Esophagus muscularis mucosa (tissue), 4 donors: ENCODE measurements around the gene VTN. TPM values are rescaled to one million over a fixed set of nuclear protein-coding genes. Genes with fewer than 3 reads are reported as not detected.

Experiments used
- DNase-seq: peaks from one replicate; pipeline ENCODE4 v3.0.0-alpha.2; 2017; ENCODE audit errors: extremely low spot score
- H3K27ac ChIP-seq, 4 donors: fragments of 200-600 bp; sonication (generic); replicated peaks in 1 of 4; 1 replicate in 3 of 4; 2 replicates in 1 of 4; pipeline ENCODE4 v1.5.1; 2016 to 2019; ENCODE audit warnings: mild to moderate bottlenecking in 1 of 4
- H3K27me3 ChIP-seq, 4 donors: fragments of 200-600 bp; sonication (generic); one replicate each; pipeline versions ENCODE4 v1.5.1 to v1.6.0; 2016 to 2019
- H3K36me3 ChIP-seq, 4 donors: fragments of 200-600 bp; sonication (generic); one replicate each; pipeline ENCODE4 v1.5.1; 2016 to 2019
- H3K4me1 ChIP-seq, 4 donors: fragments of 200-600 bp; sonication (generic); one replicate each; pipeline ENCODE4 v1.5.1; 2016 to 2019
- H3K4me3 ChIP-seq, 4 donors: fragments of 200-600 bp; sonication (generic); 1 replicate in 2 of 4; 2 replicates in 2 of 4; pipeline ENCODE4 v1.5.1; 2016 to 2019; ENCODE audit warnings: mild to moderate bottlenecking in 4 of 4, moderate library complexity in 1 of 4
- H3K9me3 ChIP-seq, 4 donors: fragments of 200-600 bp; sonication (generic); 1 replicate in 3 of 4; 2 replicates in 1 of 4; pipeline ENCODE4 v1.5.1; 2016 to 2019
- CTCF ChIP-seq, 3 experiments: fragments of 200-600 bp in 2 of 3; fragments of 450-650 bp in 1 of 3; sonication (generic) in 2 of 3; IDR thresholded peaks; one replicate each; pipeline ENCODE4 v1.5.1; 2017 to 2019; ENCODE audit warnings: antibody characterized with exemption in 3 of 3, mild to moderate bottlenecking in 2 of 3, moderate library complexity in 1 of 3
- EP300 ChIP-seq: sonication (generic); formaldehyde crosslinking; IDR thresholded peaks from one replicate; pipeline ENCODE4 v1.6.1; 2017; ENCODE audit warnings: antibody characterized with exemption
- POLR2A ChIP-seq: fragments of 450-650 bp; IDR thresholded peaks from one replicate; pipeline ENCODE4 v1.6.1; 2017; ENCODE audit warnings: antibody characterized with exemption, moderate library complexity, mild to moderate bottlenecking, low read depth
- POLR2AphosphoS5 ChIP-seq, 2 donors: sonication (generic); formaldehyde crosslinking; IDR thresholded peaks; one replicate each; pipeline ENCODE4 v1.6.1; 2017; ENCODE audit warnings: antibody characterized with exemption in 2 of 2
- WGBS: methylation state at CpG from one replicate; pipeline ENCODE4 v1.1.5; 2018; 5-methylcytosine and 5-hydroxymethylcytosine counted together
- intact Hi-C: fragments of 100-400 bp; cut with DNase I; formaldehyde crosslinking; loops from one replicate; pipeline ENCODE4 v1.15.1; 2023
- total RNA-seq, 4 donors: library from RNA; depleted of rRNA; stranded (reverse); fragments of >200 nt; gene quantifications; one replicate each; pipeline versions ENCODE4 v1.1.0 to v1.2.1, GENCODE V29; 2016

Gene VTN
- total RNA-seq, 4 donors from 2014 or later: under 0.01 to 1.3 (median 0.58) TPM

GRCh38 chr17:28402224-28402630, 32.1 kb upstream of the VTN start:
- peaks cover 9 to 26% (median 21%) of the 10 kb centered on the region in 4 donors for H3K4me1 ChIP-seq
- no peaks in the 10 kb centered on the region for H3K27me3 ChIP-seq
- WGBS: 43% methylated on average over 3 of the region's 3 CpGs
- TF ChIP-seq POLR2A: no peak
- TF ChIP-seq EP300: no peak
- TF ChIP-seq CTCF (IDR thresholded peaks at IDR 0.05): no peak
- TF ChIP-seq POLR2AphosphoS5 (IDR thresholded peaks at IDR 0.05): no peak
- H3K4me3 ChIP-seq: no peak overlapping the region
- intact Hi-C loops: no loop called here
- DNase-seq: no peak
- H3K27ac ChIP-seq: no peak overlapping the region
- H3K36me3 ChIP-seq: peaks cover 0 to 57% (median 28%) of the 10 kb centered on the region in 4 donors
- no peaks in the 10 kb centered on the region for H3K9me3 ChIP-seq

GRCh38 chr17:28399808-28400207, 29.7 kb upstream of the VTN start:
- H3K27ac ChIP-seq: no peak overlapping the region

GRCh38 chr17:28398280-28398981, 28.3 kb upstream of the VTN start:
- no peaks in the 10 kb centered on the region for H3K4me1 ChIP-seq
- TF ChIP-seq EP300: no peak
- TF ChIP-seq POLR2AphosphoS5 (IDR thresholded peaks at IDR 0.05): no peak
- TF ChIP-seq POLR2A: no peak
- TF ChIP-seq CTCF (IDR thresholded peaks at IDR 0.05): no peak
- H3K27me3 ChIP-seq: no peaks in the 10 kb centered on the region
- 69% methylated on average over 3 of the region's 6 CpGs for WGBS
- H3K27ac ChIP-seq: no peak overlapping the region
- peaks cover 10 to 94% (median 56%) of the 10 kb centered on the region in 4 donors for H3K36me3 ChIP-seq
- no peaks in the 10 kb centered on the region for H3K9me3 ChIP-seq
- intact Hi-C loops: no loop called here
- no peak overlapping the region for H3K4me3 ChIP-seq
- DNase-seq: no peak

More at GRCh38 chr17:28399808-28400207, 29.7 kb upstream of the VTN start:
- intact Hi-C loops: no loop called here
- Histone ChIP-seq H3K4me1 (peaks cover 2 to 5% (median 3%) of the 10 kb centered on the region in 4 donors), H3K36me3 (peaks cover 10 to 81% (median 49%) of the 10 kb centered on the region in 4 donors), H3K27me3 (no peaks in the 10 kb centered on the region), H3K4me3 (no peak overlapping the region), H3K9me3 (no peaks in the 10 kb centered on the region)
- 100% methylated on average over 4 of the region's 4 CpGs for WGBS
- DNase-seq: no peak
- TF ChIP-seq CTCF (IDR thresholded peaks at IDR 0.05) (no peak), EP300 (no peak), POLR2A (no peak)

- no peak for DNase-seq
- peaks cover 10 to 95% (median 61%) of the 10 kb centered on the region in 4 donors for H3K36me3 ChIP-seq
- H3K27me3 ChIP-seq: no peaks in the 10 kb centered on the region
- no peak overlapping the region for H3K27ac ChIP-seq
- TF ChIP-seq POLR2A: no peak
- TF ChIP-seq CTCF (IDR thresholded peaks at IDR 0.05): no peak
- no peak for TF ChIP-seq EP300
- no peak overlapping the region for H3K4me3 ChIP-seq
- intact Hi-C loops: no loop called here
- 77% methylated on average over 7 of the region's 7 CpGs for WGBS
- H3K9me3 ChIP-seq: no peaks in the 10 kb centered on the region
- no peaks in the 10 kb centered on the region for H3K4me1 ChIP-seq
Observed at GRCh38 chr17:28397687-28398279, 27.7 kb upstream of the VTN start.

GRCh38 chr17:28397275-28397674, 27.2 kb upstream of the VTN start:
- Histone ChIP-seq H3K27me3 (no peaks in the 10 kb centered on the region), H3K9me3 (no peaks in the 10 kb centered on the region), H3K4me3 (no peak overlapping the region), H3K27ac (no peak overlapping the region), H3K4me1 (no peaks in the 10 kb centered on the region), H3K36me3 (peaks cover 10 to 95% (median 64%) of the 10 kb centered on the region in 4 donors)
- 100% methylated on average over 2 of the region's 3 CpGs for WGBS
- TF ChIP-seq EP300 (no peak), POLR2AphosphoS5 (IDR thresholded peaks at IDR 0.05) (no peak), CTCF (IDR thresholded peaks at IDR 0.05) (no peak)
- intact Hi-C loops: no loop called here
- DNase-seq: no peak
